Erythroblast (primary cell): Measurements from ENCODE around the gene KDM1B.

Experiments used
- GATA1 ChIP-seq: IDR thresholded peaks from 2 replicates; pipeline ENCODE4 v1.6.1; 2011; ENCODE audit warnings: low read depth, mild to moderate bottlenecking, control low read depth, low read length, moderate library complexity
- POLR2A ChIP-seq: IDR thresholded peaks from 2 replicates; pipeline ENCODE4 v1.6.1; 2011; ENCODE audit warnings: mild to moderate bottlenecking, low read length

- TF ChIP-seq POLR2A: peak; percentile 57
- no peak for TF ChIP-seq GATA1
These were observed 109.7 kb downstream of the KDM1B start for GRCh38 chr6:18264923-18265377.
